GM12878 (cell line): ENCODE data around the gene DCPS. TPM values are rescaled to one million over a fixed set of nuclear protein-coding genes. Genes with fewer than 3 reads are reported as not detected.

Experiments used
- ATAC-seq: fragments of 200-7000 bp; cut with Tn5 transposase; 3 replicates; pipeline ENCODE4 v1.9.1; 2020; ENCODE audit warnings: mild to moderate bottlenecking, moderate library complexity
- BruUV-seq: library from RNA; stranded (reverse); fragments of 400-500 nt; replicated peaks from 2 replicates; lab custom pipeline; 2021; lab: Mats Ljungman, UMichigan
- CTCF ChIA-PET: fragments of 300-600 bp; sonication (Branson Sonifier 250); formaldehyde crosslinking; extraction: SDS; loops from one replicate; lab custom pipeline; 2021; ENCODE audit warnings: inconsistent platforms; lab: Yijun Ruan, JAX
- POLR2A ChIA-PET: fragments of 350-600 bp; formaldehyde crosslinking; extraction: SDS; loops from one replicate; lab custom pipeline; 2021; ENCODE audit warnings: inconsistent platforms; lab: Charles Lee
- RAD21 ChIA-PET: fragments of 300-600 bp; sonication (Branson Sonifier 250); formaldehyde crosslinking; loops from one replicate; lab custom pipeline; 2023; ENCODE audit warnings: antibody characterized with exemption; ENCODE audit not compliant: unreplicated experiment; lab: Charles Lee
- SMC1A ChIA-PET: fragments of 300-600 bp; sonication (Branson Sonifier 250); formaldehyde crosslinking; loops from one replicate; lab custom pipeline; 2023; ENCODE audit not compliant: unreplicated experiment, uncharacterized antibody; lab: Charles Lee
- DNase-seq: peaks from one replicate; pipeline ENCODE4 v3.0.0-alpha.2; 2011; ENCODE audit warnings: low read depth, low spot score
- FAIRE-seq: peaks from 3 replicates; lab custom pipeline; 2011; peaks lifted over from hg19 to GRCh38; lab: Jason Lieb, UNC
- H2AFZ ChIP-seq: 2 replicates; pipeline ENCODE4 v1.6.0; 2011; ENCODE audit warnings: low read depth, low read length, control low read depth; ENCODE audit not compliant: control insufficient read depth
- H3K27ac ChIP-seq: 2 replicates; pipeline ENCODE4 v1.5.1; 2011; ENCODE audit warnings: control low read depth; ENCODE audit not compliant: control insufficient read depth, insufficient read depth
- H3K27me3 ChIP-seq, 2 experiments: replicated peaks in 1 of 2; 2 replicates each; pipeline versions ENCODE4 v1.6.0 to v1.6.1; 2011; ENCODE audit warnings: low read length in 1 of 2; ENCODE audit not compliant: control insufficient read depth in 2 of 2, insufficient read depth in 2 of 2
- H3K36me3 ChIP-seq, 2 experiments: 2 replicates each; pipeline ENCODE4 v1.5.1; 2011; ENCODE audit warnings: low read length in 1 of 2; ENCODE audit not compliant: control insufficient read depth in 2 of 2, insufficient read depth in 2 of 2
- H3K4me1 ChIP-seq: 2 replicates; pipeline ENCODE4 v1.6.1; 2011; ENCODE audit warnings: mild to moderate bottlenecking, low read length, moderate library complexity, mixed read lengths; ENCODE audit not compliant: control insufficient read depth, insufficient read depth
- H3K4me2 ChIP-seq: 2 replicates; pipeline ENCODE4 v1.6.0; 2011; ENCODE audit warnings: control low read depth; ENCODE audit not compliant: control insufficient read depth, insufficient read depth
- H3K4me3 ChIP-seq: fragments of 200-600 bp; sonication (generic); 2 replicates; pipeline ENCODE4 v1.5.1; 2016
- H3K79me2 ChIP-seq: 2 replicates; pipeline ENCODE4 v1.6.0; 2011; ENCODE audit warnings: low read length; ENCODE audit not compliant: control insufficient read depth, insufficient read depth
- H3K9ac ChIP-seq: 2 replicates; pipeline ENCODE4 v1.8.0; 2011; ENCODE audit warnings: low read length, control low read depth, mixed read lengths; ENCODE audit not compliant: control insufficient read depth, insufficient read depth
- H3K9me3 ChIP-seq: replicated peaks from 3 replicates; pipeline ENCODE4 v1.5.1; 2011; ENCODE audit warnings: mild to moderate bottlenecking, low read length; ENCODE audit not compliant: control insufficient read depth, insufficient read depth
- H4K20me1 ChIP-seq: 2 replicates; pipeline ENCODE4 v1.6.0; 2011; ENCODE audit not compliant: control insufficient read depth, insufficient read depth
- ATF2 ChIP-seq: IDR thresholded peaks from 2 replicates; pipeline ENCODE4 v1.6.1; 2012; ENCODE audit warnings: low read length, inconsistent platforms
- ATF7 ChIP-seq: fragments of 450-650 bp; IDR thresholded peaks from 2 replicates; pipeline ENCODE4 v1.6.1; 2016; ENCODE audit warnings: low read depth, mild to moderate bottlenecking
- BHLHE40 ChIP-seq, 2 experiments: fragments of 450-650 bp in 1 of 2; IDR thresholded peaks; 2 replicates each; pipeline ENCODE4 v1.6.1; 2011 to 2017; ENCODE audit warnings: low read depth in 2 of 2, borderline replicate concordance in 1 of 2, improper control_type of control experiment in 1 of 2, low read length in 1 of 2, mild to moderate bottlenecking in 1 of 2
- CBFB ChIP-seq: IDR thresholded peaks from 2 replicates; pipeline ENCODE4 v1.6.1; 2016; ENCODE audit warnings: antibody characterized with exemption, low read depth
- CBX5 ChIP-seq: sonication (generic); IDR thresholded peaks from 2 replicates; pipeline ENCODE4 v1.6.1; 2016; ENCODE audit warnings: low read depth, moderate library complexity, mild to moderate bottlenecking, inconsistent platforms
- CREM ChIP-seq: IDR thresholded peaks from 2 replicates; pipeline ENCODE4 v1.6.1; 2014; ENCODE audit warnings: antibody characterized with exemption, low read depth
- DPF2 ChIP-seq: fragments of 450-650 bp; IDR thresholded peaks from 2 replicates; pipeline ENCODE4 v1.6.1; 2017; ENCODE audit warnings: mild to moderate bottlenecking
- IKZF1 ChIP-seq: fragments of 450-650 bp; conservative IDR thresholded peaks from 2 replicates; pipeline ENCODE4 v1.6.1; 2017; ENCODE audit warnings: antibody characterized with exemption, mild to moderate bottlenecking
- IKZF2 ChIP-seq, 2 experiments: fragments of 450-650 bp; IDR thresholded peaks; 2 replicates each; pipeline ENCODE4 v1.6.1; 2017; ENCODE audit warnings: mild to moderate bottlenecking in 2 of 2, moderate library complexity in 2 of 2
- LARP7 ChIP-seq: fragments of 450-650 bp; IDR thresholded peaks from 2 replicates; pipeline ENCODE4 v1.6.1; 2017; ENCODE audit warnings: mild to moderate bottlenecking
- NFYA ChIP-seq: IDR thresholded peaks from 2 replicates; pipeline ENCODE4 v1.6.1; 2011; ENCODE audit warnings: low read depth, mild to moderate bottlenecking, low read length, improper control_type of control experiment, borderline replicate concordance
- SIX5 ChIP-seq: IDR thresholded peaks from 2 replicates; pipeline ENCODE4 v1.6.1; 2011; ENCODE audit warnings: mild to moderate bottlenecking, low read depth, low read length, moderate library complexity; ENCODE audit not compliant: severe bottlenecking
- SMAD5 ChIP-seq: IDR thresholded peaks from 2 replicates; pipeline ENCODE4 v1.6.1; 2016; ENCODE audit warnings: antibody characterized with exemption, low read depth
- SPI1 ChIP-seq: IDR thresholded peaks from 2 replicates; pipeline ENCODE4 v1.6.1; 2011; ENCODE audit warnings: low read depth, mild to moderate bottlenecking, low read length, moderate library complexity, borderline replicate concordance; ENCODE audit not compliant: insufficient read depth
- STAT3 ChIP-seq: IDR thresholded peaks from 2 replicates; pipeline ENCODE4 v1.6.1; 2011; ENCODE audit warnings: low read depth, low read length, improper control_type of control experiment
- ZBED1 ChIP-seq: IDR thresholded peaks from 2 replicates; pipeline ENCODE4 v1.6.1; 2016; ENCODE audit warnings: borderline replicate concordance
- ZNF207 ChIP-seq: fragments of 450-650 bp; IDR thresholded peaks from 2 replicates; pipeline ENCODE4 v1.6.1; 2014; ENCODE audit warnings: antibody characterized with exemption, mild to moderate bottlenecking, borderline replicate concordance
- ZNF384 ChIP-seq: IDR thresholded peaks from 2 replicates; pipeline ENCODE4 v1.6.1; 2012; ENCODE audit warnings: low read depth, mild to moderate bottlenecking, low read length, improper control_type of control experiment, borderline replicate concordance
- WGBS: methylation state at CpG from one replicate; pipeline ENCODE4 v1.1.6; 2016; ENCODE audit warnings: low lambda C conversion rate; ENCODE audit not compliant: insufficient replicate concordance, insufficient coverage; ENCODE audit errors: missing lambda C conversion rate; 5-methylcytosine and 5-hydroxymethylcytosine counted together
- in situ Hi-C: fragments of 300-500 bp; cut with MboI; formaldehyde crosslinking; loops from 9 replicates; pipeline ENCODE4 v1.14.3; 2018; ENCODE audit warnings: mixed read lengths
- intact Hi-C: fragments of 100-400 bp; cut with micrococcal nuclease; formaldehyde crosslinking; loops from one replicate; pipeline ENCODE4 v1.14.2; 2022; ENCODE audit not compliant: unreplicated experiment
- polyA plus RNA-seq, 11 experiments: library from polyadenylated mRNA; depleted of rRNA in 4 of 11; unstranded in 6 of 11; stranded (reverse) in 5 of 11; fragments of >200 nt; fragmentation: Nextera tagmentation in 4 of 11; fragmentation: Illumina TruSeq in 1 of 11; extraction: Ambion mirVana in 4 of 11; extraction: Trizol in 1 of 11; gene quantifications; 1 replicate in 1 of 11; 2 replicates in 10 of 11; pipeline versions ENCODE4 v1.2.1 to v1.2.3, GENCODE V29; 2011 to 2016; ENCODE audit warnings: inconsistent platforms in 2 of 11, missing spikeins in 2 of 11, low read depth in 1 of 11
- total RNA-seq, 4 experiments: library from RNA; depleted of rRNA in 3 of 4; stranded (reverse); fragments of >200 nt in 3 of 4; fragmentation: Illumina TruSeq in 1 of 4; extraction: Trizol in 1 of 4; gene quantifications; 2 replicates each; pipeline versions ENCODE4 v1.2.1 to v1.2.3, GENCODE V29; 2013 to 2021
- TF ChIP-seq, protein P1 (sequence below): fragments of 450-650 bp; formaldehyde crosslinking; IDR thresholded peaks from 2 replicates; pipeline ENCODE4 v1.4.0; 2020; ENCODE audit warnings: mild to moderate bottlenecking, moderate library complexity

Gene DCPS
- total and polyA plus RNA-seq, 10 of the 15 experiments (the other 5 are each of a cell fraction or from before 2014, with no cell fraction given): 23.5 to 101 (median 67.4) TPM

- H2AFZ ChIP-seq: no peak overlapping the region; the same call in 1 of the 2 replicates
- H4K20me1 ChIP-seq: peaks cover 3% of the 10 kb centered on the region; the same call in 1 of the 2 replicates
- ChIA-PET RAD21 (interaction anchor here (1.2 to 2.5 kb wide), 5 partner anchors 9 to 165 kb away, joined by 3 to 11 read pairs (median 7); partner anchors contain the start of gene DCPS), SMC1A (interaction anchor here (1.2 to 2.6 kb wide), 6 partner anchors 8 to 162 kb away, joined by 3 to 13 read pairs (median 8); no protein-coding TSS in a partner anchor), POLR2A (interaction anchor here (0.7 kb wide), 1 partner anchor 51 kb away, joined by 3 read pairs; no protein-coding TSS in a partner anchor), CTCF (interaction anchor here (0.8 to 5.3 kb wide), 7 partner anchors 8 to 166 kb away, joined by 3 to 31 read pairs (median 6); no protein-coding TSS in a partner anchor)
- H3K36me3 ChIP-seq: peaks cover 0 to 5% of the 10 kb centered on the region in 2 experiments
- H3K9ac ChIP-seq: peak overlapping the region; percentile 48
- FAIRE-seq (peak; percentile 79), ATAC-seq (peak; percentile 94), DNase-seq (peak; percentile 55)
- intact Hi-C loops (loop anchor here (10.0 kb wide), 3 partner anchors 386 to 666 kb away; no protein-coding TSS in a partner anchor), in situ Hi-C loops (no loop called here)
- H3K4me1 ChIP-seq: peaks cover 26% of the 10 kb centered on the region
- peak overlapping the region; percentile 71 for H3K27ac ChIP-seq
- H3K4me3 ChIP-seq: 0 out of 2 replicates have a peak overlapping the region, but pooled peaks have one; percentile 6
- peak overlapping the region; percentile 71 for H3K4me2 ChIP-seq
- H3K9me3 ChIP-seq: no peaks in the 10 kb centered on the region; the same call in none of the 3 replicates
- BruUV-seq: no TSS peak
- no peaks in the 10 kb centered on the region for H3K27me3 ChIP-seq
- WGBS: 79% methylated on average over 9 of the region's 9 CpGs
- peaks cover 4% of the 10 kb centered on the region for H3K79me2 ChIP-seq
- TF ChIP-seq LARP7 (no peak), CBFB (0 out of 2 replicates have a peak, but pooled peaks have one; percentile 57), ATF2 (peak; percentile 85), NFYA (no peak), CREM (peak; percentile 34; the same call in 1 of the 2 replicates), SPI1 (no peak), SMAD5 (no peak), IKZF2 (IDR thresholded peaks at IDR 0.05) (peak; percentile 67 to 74), STAT3 (no peak), ZNF384 (no peak), ZBED1 (no peak), BHLHE40 (IDR thresholded peaks at IDR 0.05; ENCODE audit: borderline replicate concordance in 1 of 2, low read depth in 2 of 2, low read length in 1 of 2) (peak in 1 of 2 experiments; percentile 21; a peak in 1 of 4 replicates), SIX5 (no peak), ZNF207 (no peak), CBX5 (no peak), DPF2 (peak; percentile 28; the same call in 1 of the 2 replicates), ATF7 (peak; percentile 87), IKZF1 (peak; percentile 54)
- TF ChIP-seq, protein P1, sequence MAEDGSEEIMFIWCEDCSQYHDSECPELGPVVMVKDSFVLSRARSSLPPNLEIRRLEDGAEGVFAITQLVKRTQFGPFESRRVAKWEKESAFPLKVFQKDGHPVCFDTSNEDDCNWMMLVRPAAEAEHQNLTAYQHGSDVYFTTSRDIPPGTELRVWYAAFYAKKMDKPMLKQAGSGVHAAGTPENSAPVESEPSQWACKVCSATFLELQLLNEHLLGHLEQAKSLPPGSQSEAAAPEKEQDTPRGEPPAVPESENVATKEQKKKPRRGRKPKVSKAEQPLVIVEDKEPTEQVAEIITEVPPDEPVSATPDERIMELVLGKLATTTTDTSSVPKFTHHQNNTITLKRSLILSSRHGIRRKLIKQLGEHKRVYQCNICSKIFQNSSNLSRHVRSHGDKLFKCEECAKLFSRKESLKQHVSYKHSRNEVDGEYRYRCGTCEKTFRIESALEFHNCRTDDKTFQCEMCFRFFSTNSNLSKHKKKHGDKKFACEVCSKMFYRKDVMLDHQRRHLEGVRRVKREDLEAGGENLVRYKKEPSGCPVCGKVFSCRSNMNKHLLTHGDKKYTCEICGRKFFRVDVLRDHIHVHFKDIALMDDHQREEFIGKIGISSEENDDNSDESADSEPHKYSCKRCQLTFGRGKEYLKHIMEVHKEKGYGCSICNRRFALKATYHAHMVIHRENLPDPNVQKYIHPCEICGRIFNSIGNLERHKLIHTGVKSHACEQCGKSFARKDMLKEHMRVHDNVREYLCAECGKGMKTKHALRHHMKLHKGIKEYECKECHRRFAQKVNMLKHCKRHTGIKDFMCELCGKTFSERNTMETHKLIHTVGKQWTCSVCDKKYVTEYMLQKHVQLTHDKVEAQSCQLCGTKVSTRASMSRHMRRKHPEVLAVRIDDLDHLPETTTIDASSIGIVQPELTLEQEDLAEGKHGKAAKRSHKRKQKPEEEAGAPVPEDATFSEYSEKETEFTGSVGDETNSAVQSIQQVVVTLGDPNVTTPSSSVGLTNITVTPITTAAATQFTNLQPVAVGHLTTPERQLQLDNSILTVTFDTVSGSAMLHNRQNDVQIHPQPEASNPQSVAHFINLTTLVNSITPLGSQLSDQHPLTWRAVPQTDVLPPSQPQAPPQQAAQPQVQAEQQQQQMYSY: no peak
Observed at GRCh38 chr11:126318574-126319373, 14.9 kb downstream of the DCPS start.
